Airway epithelial cell (primary cell): ENCODE results near the gene C2orf81. TPM values are rescaled to one million over a fixed set of nuclear protein-coding genes. Genes with fewer than 3 reads are reported as not detected.

Experiments used
- total RNA-seq: library from RNA; depleted of rRNA; stranded (reverse); fragments of >200 nt; gene quantifications from 2 replicates; pipeline ENCODE4 v1.2.3, GENCODE V29; 2015

C2orf81 gene
- total RNA-seq: 0.92 and 1.1 TPM in 2 replicates

DNA sequence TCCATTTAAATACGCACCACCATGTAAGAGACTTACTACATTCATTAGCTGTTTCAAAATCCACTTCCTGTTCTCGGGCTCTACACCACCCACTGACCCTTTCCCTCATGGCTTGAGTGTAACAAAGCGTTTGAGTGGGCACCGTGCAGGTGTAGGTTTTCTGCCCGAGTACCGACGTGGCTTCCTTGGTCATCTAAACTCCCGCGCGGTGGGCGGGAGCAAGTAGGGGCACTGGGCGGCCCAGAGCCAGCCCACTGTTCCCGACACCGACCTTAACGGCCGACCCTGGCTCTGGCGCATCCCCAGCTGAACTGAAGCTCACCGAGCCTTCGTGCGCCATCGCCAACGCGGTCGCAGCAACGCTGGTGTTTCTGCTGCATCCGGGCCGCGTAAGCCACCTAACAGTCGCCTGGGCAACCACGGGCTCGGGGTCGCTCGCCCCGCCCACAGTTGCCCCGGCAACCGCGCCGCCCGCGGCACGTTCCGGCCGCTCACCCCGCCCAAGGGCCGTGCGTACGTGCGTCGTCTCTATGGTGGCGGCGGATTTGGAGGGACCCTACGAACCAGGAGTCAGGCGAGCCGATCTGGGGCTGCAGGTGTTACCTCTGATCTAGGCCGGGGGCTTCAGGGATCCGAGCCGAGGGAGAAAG lies at the start of gene C2orf81, which contains the start of gene WDR54:
Gene C2orf81, minus strand, starts transcription at position 399 of the 650 bp plus-strand sequence. Its CDS starts 59 bp downstream, at position 340.
Gene WDR54, plus strand, starts transcription at position 510 of the 650 bp plus-strand sequence. CDS start 424 bp downstream, outside the sequence.

DNA sequence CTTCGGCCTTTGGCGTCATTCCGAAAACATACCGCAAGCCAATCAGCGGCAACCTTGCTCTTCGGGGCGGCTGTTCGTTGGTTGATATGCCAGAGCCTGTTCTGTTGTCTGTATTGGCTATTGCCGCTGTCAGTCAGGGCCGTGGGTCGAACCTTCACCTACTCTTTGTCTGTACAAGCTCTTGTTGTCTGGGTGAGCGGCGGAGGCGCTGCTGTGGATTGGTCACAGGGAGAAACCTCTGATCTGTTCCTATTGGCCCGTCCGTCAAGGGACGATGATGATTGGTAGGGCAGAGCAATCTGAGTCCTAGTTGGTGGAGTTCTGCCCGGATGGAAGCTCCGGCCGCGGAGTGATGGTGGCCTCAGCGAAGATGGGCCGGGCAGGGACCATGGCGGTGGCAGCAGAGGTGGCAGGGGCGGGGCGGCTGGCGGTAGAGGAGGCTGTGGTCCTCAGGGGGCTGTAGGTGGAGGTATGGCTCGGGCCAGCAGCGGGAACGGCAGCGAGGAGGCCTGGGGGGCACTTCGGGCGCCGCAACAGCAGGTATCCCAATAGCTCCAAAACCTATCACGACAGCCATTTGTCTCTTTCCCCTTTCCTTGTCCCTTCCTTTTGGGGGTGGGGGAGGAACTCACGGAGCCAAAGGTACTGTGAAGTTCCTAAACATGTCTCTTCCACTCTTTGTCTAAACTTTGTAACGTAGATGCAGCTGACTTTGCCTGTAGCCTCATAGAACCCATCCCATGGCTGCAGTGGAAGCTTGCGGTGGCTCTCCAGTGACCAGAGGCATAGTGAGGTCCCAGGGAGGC lies 36.9 kb upstream of the C2orf81 start, which contains the start of gene WBP1:
Gene WBP1, plus strand, starts transcription at position 307 of the 806 bp plus-strand sequence. Its CDS starts 165 bp downstream, at position 472.

DNA sequence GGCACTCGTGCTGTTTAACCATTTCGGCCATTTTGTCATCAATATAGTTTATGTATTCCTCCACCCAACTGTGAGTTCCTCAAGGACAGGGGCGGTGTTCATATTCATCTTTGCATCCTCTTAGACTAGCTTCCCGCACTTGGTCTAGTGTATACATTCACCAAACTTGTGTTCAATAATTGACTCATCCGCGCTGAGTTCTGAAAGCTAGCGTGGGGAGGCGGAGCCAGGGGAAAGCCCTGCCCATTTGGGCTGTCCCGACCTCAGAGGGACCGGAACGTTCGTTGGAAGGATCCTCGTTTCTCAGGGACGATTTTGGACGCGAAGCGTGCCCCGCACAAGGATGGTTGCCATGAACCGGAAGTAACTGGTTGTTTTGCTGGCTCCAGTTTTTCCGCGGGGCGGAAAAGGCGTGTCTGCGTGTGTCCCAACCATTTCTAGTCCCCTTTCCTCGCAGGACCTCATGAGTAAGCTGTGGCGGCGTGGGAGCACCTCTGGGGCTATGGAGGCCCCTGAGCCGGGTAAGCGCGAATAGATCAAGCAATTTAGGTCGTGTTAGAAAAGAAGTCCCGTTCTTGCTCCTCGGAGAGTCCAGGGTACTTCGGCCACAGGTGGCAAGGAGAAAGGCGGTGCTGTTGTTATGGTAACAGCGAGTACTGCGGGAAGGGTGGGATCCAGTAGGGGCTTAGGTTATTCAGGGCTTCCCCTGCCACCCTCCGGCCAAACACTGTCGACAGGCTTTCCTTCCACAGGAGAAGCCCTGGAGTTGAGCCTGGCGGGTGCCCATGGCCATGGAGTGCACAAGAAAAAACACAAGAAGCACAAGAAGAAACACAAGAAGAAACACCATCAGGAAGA lies 33.5 kb upstream of the C2orf81 start, which contains the start of gene INO80B:
Gene INO80B, plus strand, starts transcription at position 434 of the 858 bp plus-strand sequence. Its CDS starts 30 bp downstream, at position 464.

DNA sequence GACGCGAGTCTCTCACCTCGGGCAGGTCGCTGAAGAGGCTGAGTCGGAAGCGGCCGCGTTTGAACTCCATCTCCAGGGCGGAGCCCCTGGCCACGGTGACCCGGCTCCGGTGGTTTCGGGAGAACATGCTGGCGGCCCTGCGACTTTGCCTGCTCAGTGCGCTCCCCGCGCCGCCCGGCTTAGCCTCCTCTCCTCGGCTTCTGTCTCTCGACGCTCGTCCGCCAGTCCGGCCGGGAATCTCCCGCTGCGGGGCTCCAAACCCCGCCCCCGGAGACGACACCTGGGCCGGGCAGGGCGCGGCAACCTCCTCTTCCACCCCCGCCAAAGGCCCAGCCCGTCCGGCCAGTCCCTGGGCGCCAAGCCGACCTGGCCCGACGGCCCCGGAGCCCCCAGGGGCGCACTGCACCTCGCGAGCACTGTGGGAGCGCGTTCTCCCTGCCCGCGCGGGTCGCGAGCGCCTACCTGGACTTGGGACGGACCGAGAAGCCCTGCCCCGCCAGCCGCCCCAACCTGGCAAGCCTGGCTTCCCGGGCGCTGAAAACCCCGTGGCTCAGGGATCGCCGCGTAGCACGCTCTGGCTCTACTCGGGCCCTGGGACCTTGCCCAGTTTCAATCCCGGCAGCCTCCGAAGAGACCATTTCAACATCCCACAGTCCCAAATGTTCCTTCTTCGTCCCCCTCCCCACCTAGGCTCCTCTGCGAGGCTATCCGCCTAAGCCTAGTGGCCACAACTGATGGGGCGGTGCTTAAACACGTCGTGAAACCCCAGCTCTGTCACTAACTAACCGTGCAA lies 20.5 kb upstream of the C2orf81 start, which contains the start of gene RTKN:
Gene RTKN, minus strand, starts transcription at position 248 of the 793 bp plus-strand sequence. Its CDS starts 121 bp downstream, at position 127.

DNA sequence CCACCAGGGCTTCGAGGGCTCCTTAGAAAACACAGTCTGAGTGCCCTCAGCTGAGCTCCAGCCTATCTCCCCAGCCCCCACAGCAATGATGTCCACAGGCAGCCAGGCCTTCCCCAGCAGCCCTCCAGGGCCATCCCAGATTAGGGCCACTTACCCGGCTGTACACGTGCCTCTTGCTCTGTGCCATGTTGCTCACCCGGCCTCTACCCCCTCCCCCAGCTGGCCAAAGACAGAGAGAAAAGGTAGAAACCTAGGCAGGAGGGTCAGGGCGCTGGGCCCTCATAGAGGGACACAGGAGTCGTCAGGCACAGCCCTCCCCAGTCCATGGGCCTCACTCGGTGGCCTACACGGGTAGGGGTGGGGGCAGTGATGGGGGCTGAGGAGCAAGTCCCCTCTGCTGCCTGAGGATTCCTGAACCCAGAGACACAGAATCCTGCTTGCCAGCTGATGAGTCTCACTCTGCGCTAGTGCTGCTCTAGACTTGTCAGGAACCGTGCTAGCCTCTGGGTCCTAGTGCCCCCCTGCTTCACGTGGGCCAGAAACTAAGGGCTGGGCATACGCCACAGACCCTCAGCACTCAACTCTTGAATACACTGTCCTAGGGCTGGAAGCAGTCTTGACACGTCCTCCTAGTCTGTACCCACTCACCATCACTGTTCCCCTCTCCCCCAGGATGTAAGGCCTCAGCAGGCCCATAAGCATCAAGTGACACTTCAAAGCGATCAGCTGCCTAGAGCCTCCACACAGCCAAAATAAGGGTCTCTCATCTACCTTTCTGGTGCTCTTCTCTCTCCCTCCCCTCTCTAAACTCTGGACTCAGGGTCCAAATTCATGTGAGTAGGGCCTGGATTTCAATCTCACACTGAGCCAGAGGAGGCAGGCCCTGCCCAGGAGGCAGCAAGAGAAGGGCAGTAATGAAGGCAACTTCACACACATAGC lies 41.3 kb downstream of the C2orf81 start, which contains the start of gene DCTN1:
Gene DCTN1, minus strand, starts transcription at position 461 of the 939 bp plus-strand sequence. Its CDS starts 274 bp downstream, at position 187.

Other genes starting within 250 kb of the C2orf81 start
- gene MOB1A, start 242.7 kb downstream of the C2orf81 start, total RNA-seq: 59.0 and 93.3 TPM in 2 replicates
- gene MTHFD2, start 223.0 kb downstream of the C2orf81 start, total RNA-seq: 74.9 and 89.9 TPM in 2 replicates
- 0.14 TPM in 1 of 2 replicates, not detected in the other for gene SLC4A5, start 78.2 kb downstream of the C2orf81 start, total RNA-seq
- gene DCTN1, start 41.3 kb downstream of the C2orf81 start, total RNA-seq: 92.0 and 103 TPM in 2 replicates
- gene WDR54, start 111 bp upstream of the C2orf81 start, total RNA-seq: 45.4 and 53.5 TPM in 2 replicates
- gene RTKN, start 20.3 kb upstream of the C2orf81 start, total RNA-seq: 49.8 and 58.1 TPM in 2 replicates
- 20.9 and 23.4 TPM in 2 replicates for gene INO80B, start 33.5 kb upstream of the C2orf81 start, total RNA-seq
- gene WBP1, start 36.8 kb upstream of the C2orf81 start, total RNA-seq: 57.9 and 64.7 TPM in 2 replicates
- gene MOGS, start 43.8 kb upstream of the C2orf81 start, total RNA-seq: 73.9 and 79.9 TPM in 2 replicates
- 43.9 and 74.0 TPM in 2 replicates for gene MRPL53, start 51.1 kb upstream of the C2orf81 start, total RNA-seq
- gene CCDC142, start 61.4 kb upstream of the C2orf81 start, total RNA-seq: 5.5 and 9.3 TPM in 2 replicates
- 11.1 and 12.2 TPM in 2 replicates for gene TTC31, start 61.5 kb upstream of the C2orf81 start, total RNA-seq
- gene LBX2, start 78.0 kb upstream of the C2orf81 start, total RNA-seq: 0.56 TPM in 2 replicates
- gene PCGF1, start 86.1 kb upstream of the C2orf81 start, total RNA-seq: 16.7 and 17.5 TPM in 2 replicates
- gene TLX2, start 92.8 kb upstream of the C2orf81 start, total RNA-seq: not detected in 2 replicates
- gene DQX1, start 104.6 kb upstream of the C2orf81 start, total RNA-seq: 5.3 and 6.7 TPM in 2 replicates
- gene AUP1, start 108.1 kb upstream of the C2orf81 start, total RNA-seq: 80.1 and 85.8 TPM in 2 replicates
- gene HTRA2, start 108.3 kb upstream of the C2orf81 start, total RNA-seq: 18.3 and 28.1 TPM in 2 replicates
- 0.33 and 0.56 TPM in 2 replicates for gene LOXL3, start 132.3 kb upstream of the C2orf81 start, total RNA-seq
- 1.4 and 4.4 TPM in 2 replicates for gene DOK1, start 133.1 kb upstream of the C2orf81 start, total RNA-seq
- gene M1AP, start 226.7 kb upstream of the C2orf81 start, total RNA-seq: 0.56 and 0.63 TPM in 2 replicates
- gene SEMA4F, start 232.6 kb upstream of the C2orf81 start, total RNA-seq: 8.2 and 12.7 TPM in 2 replicates